Uterus (tissue), 4 donors: ENCODE data around the gene FSHB. TPM values are rescaled to one million over a fixed set of nuclear protein-coding genes. Genes with fewer than 3 reads are reported as not detected.
"Not testable (repeated sequence)": the region's sequence is repeated elsewhere in the genome, so short reads cannot be mapped to it uniquely, and the experiment has no call there.

Source experiments
- DNase-seq, 2 donors: peaks; one replicate each; pipeline ENCODE4 v3.0.0-alpha.2; 2019 to 2020
- H3K27ac ChIP-seq, 2 donors: fragments of 200-600 bp; sonication (generic); 1 replicate in 1 of 2; 2 replicates in 1 of 2; pipeline ENCODE4 v1.5.1; 2016 to 2018
- H3K27me3 ChIP-seq, 2 donors: fragments of 200-600 bp; sonication (generic); one replicate each; pipeline ENCODE4 v1.5.1; 2018 to 2019; ENCODE audit warnings: control low read depth in 1 of 2
- H3K36me3 ChIP-seq, 2 donors: fragments of 200-600 bp; sonication (generic); one replicate each; pipeline ENCODE4 v1.5.1; 2019; ENCODE audit warnings: control low read depth in 1 of 2
- H3K4me1 ChIP-seq, 2 donors: fragments of 200-600 bp; sonication (generic); one replicate each; pipeline ENCODE4 v1.5.1; 2018 to 2019; ENCODE audit warnings: control low read depth in 1 of 2
- H3K4me3 ChIP-seq, 2 donors: fragments of 200-600 bp; sonication (generic); 1 replicate in 1 of 2; 2 replicates in 1 of 2; pipeline ENCODE4 v1.5.1; 2018 to 2019; ENCODE audit warnings: mild to moderate bottlenecking in 1 of 2
- H3K9me3 ChIP-seq, 2 donors: fragments of 200-600 bp; sonication (generic); one replicate each; pipeline ENCODE4 v1.5.1; 2019; ENCODE audit warnings: control low read depth in 1 of 2
- CTCF ChIP-seq, 4 experiments: fragments of 200-600 bp in 2 of 4; fragments of 450-650 bp in 2 of 4; sonication (generic) in 2 of 4; IDR thresholded peaks; one replicate each; pipeline ENCODE4 v1.5.1; 2016 to 2019; ENCODE audit warnings: antibody characterized with exemption in 4 of 4, mild to moderate bottlenecking in 2 of 4, moderate library complexity in 1 of 4
- POLR2A ChIP-seq, 2 donors: fragments of 450-650 bp; IDR thresholded peaks; one replicate each; pipeline ENCODE4 v1.6.1; 2016; ENCODE audit warnings: antibody characterized with exemption in 2 of 2, mild to moderate bottlenecking in 1 of 2, moderate library complexity in 1 of 2
- intact Hi-C: fragments of 100-400 bp; cut with DNase I; formaldehyde crosslinking; loops from one replicate; pipeline ENCODE4 v1.15.1; 2023; ENCODE audit warnings: low total_unique reads
- total RNA-seq, 4 donors: library from RNA; depleted of rRNA in 3 of 4; stranded (reverse); fragments of >200 nt in 3 of 4; gene quantifications; one replicate each; pipeline versions ENCODE4 v1.1.0 to v1.2.4, GENCODE V29; 2014 to 2023
- donor health status: DM: yes; HTN: yes; CAD: no.

FSHB gene
- total RNA-seq, 4 donors from 2014 or later: not detected

- Histone ChIP-seq H3K27me3 (no peaks in the 10 kb centered on the region), H3K4me1 (no peaks in the 10 kb centered on the region), H3K4me3 (no peak overlapping the region), H3K9me3 (no peaks in the 10 kb centered on the region), H3K36me3 (no peaks in the 10 kb centered on the region), H3K27ac (no peak overlapping the region)
- TF ChIP-seq POLR2A (IDR thresholded peaks at IDR 0.05): no peak
- no peak for TF ChIP-seq CTCF (IDR thresholded peaks at IDR 0.05)
- intact Hi-C loops: no loop called here
- no peak for DNase-seq
Observed at GRCh38 chr11:30261821-30262220, 31.0 kb downstream of the FSHB start.

GRCh38 chr11:30268638-30269037 lies 37.8 kb downstream of the FSHB start:
- H3K36me3 ChIP-seq, H3K4me1 ChIP-seq, intact Hi-C loops, DNase-seq, H3K27me3 ChIP-seq, H3K4me3 ChIP-seq, H3K27ac ChIP-seq, H3K9me3 ChIP-seq: not testable (repeated sequence)

- Histone ChIP-seq H3K27me3 (no peaks in the 10 kb centered on the region), H3K4me1 (no peaks in the 10 kb centered on the region), H3K4me3 (no peak overlapping the region), H3K9me3 (peaks cover 0 to 2% of the 10 kb centered on the region in 2 donors), H3K36me3 (no peaks in the 10 kb centered on the region), H3K27ac (no peak overlapping the region)
- TF ChIP-seq CTCF (IDR thresholded peaks at IDR 0.05) (no peak), POLR2A (IDR thresholded peaks at IDR 0.05) (no peak)
- intact Hi-C loops: no loop called here
- DNase-seq: no peak
Observed at GRCh38 chr11:30270671-30271070, 39.9 kb downstream of the FSHB start.

- H3K27me3 ChIP-seq: no peaks in the 10 kb centered on the region
- no peak overlapping the region for H3K4me3 ChIP-seq
- intact Hi-C loops: no loop called here
- H3K36me3 ChIP-seq: no peaks in the 10 kb centered on the region
- no peaks in the 10 kb centered on the region for H3K9me3 ChIP-seq
- no peak overlapping the region for H3K27ac ChIP-seq
- no peak for DNase-seq
- H3K4me1 ChIP-seq: no peaks in the 10 kb centered on the region
- no peak for TF ChIP-seq POLR2A (IDR thresholded peaks at IDR 0.05)
- TF ChIP-seq CTCF (IDR thresholded peaks at IDR 0.05): no peak
Observed at GRCh38 chr11:30277176-30277575, 46.4 kb downstream of the FSHB start.

GRCh38 chr11:30279796-30280195 lies 49.0 kb downstream of the FSHB start:
- intact Hi-C loops: no loop called here
- Histone ChIP-seq H3K27ac (no peak overlapping the region), H3K36me3 (no peaks in the 10 kb centered on the region), H3K4me1 (no peaks in the 10 kb centered on the region), H3K27me3 (no peaks in the 10 kb centered on the region), H3K4me3 (no peak overlapping the region), H3K9me3 (no peaks in the 10 kb centered on the region)
- no peak for TF ChIP-seq CTCF (IDR thresholded peaks at IDR 0.05)
- TF ChIP-seq POLR2A (IDR thresholded peaks at IDR 0.05): no peak
- no peak for DNase-seq
